ENCODE measurements around the gene GRIK1.

The GRIK1 gene

DNA sequence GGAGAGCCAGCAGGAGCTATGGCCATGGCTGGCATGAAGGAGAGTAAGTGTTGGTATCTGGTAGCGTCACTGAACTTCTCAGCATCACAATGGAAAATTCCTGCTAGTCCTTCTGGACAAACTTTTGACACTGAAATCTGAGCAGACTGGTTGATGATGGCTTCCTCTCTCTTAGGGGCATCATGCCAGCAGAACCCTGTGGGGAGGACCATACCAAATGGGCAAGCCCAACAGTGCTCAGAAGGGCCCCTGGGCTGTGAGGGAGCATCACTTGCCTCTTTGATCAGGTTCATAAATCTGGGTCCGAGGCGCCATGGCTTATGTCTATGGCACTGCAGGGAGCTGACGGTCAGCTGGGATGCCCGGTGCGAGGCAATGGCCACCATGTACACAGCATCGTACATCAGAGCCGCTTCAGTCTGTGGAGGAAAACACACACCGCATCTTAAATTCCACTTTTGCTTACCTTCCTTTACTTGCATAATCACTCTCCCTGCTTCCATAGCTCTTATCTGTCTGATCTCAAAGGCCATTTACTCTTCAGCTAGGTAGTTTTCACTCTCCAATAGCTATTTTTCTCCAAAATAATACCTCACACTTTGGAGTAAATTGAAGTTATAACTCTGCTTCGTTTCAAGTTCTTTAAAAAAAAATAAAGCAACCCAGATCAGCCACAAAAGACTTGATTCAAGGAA lies 297.1 kb downstream of the GRIK1 start (continued):
- TF ChIP-seq, protein P1, sequence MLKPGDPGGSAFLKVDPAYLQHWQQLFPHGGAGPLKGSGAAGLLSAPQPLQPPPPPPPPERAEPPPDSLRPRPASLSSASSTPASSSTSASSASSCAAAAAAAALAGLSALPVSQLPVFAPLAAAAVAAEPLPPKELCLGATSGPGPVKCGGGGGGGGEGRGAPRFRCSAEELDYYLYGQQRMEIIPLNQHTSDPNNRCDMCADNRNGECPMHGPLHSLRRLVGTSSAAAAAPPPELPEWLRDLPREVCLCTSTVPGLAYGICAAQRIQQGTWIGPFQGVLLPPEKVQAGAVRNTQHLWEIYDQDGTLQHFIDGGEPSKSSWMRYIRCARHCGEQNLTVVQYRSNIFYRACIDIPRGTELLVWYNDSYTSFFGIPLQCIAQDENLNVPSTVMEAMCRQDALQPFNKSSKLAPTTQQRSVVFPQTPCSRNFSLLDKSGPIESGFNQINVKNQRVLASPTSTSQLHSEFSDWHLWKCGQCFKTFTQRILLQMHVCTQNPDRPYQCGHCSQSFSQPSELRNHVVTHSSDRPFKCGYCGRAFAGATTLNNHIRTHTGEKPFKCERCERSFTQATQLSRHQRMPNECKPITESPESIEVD (tag by site-specific recombination; IDR thresholded peaks at IDR 0.05) = no peak
- TF ChIP-seq ZNF335 (tag by site-specific recombination; conservative IDR thresholded peaks at IDR 0.05) = no peak
- no peak for TF ChIP-seq ZNF248 (tag by site-specific recombination; IDR thresholded peaks at IDR 0.05)
- no peak for TF ChIP-seq ZNF423 (tag by site-specific recombination; IDR thresholded peaks at IDR 0.05)

DNA sequence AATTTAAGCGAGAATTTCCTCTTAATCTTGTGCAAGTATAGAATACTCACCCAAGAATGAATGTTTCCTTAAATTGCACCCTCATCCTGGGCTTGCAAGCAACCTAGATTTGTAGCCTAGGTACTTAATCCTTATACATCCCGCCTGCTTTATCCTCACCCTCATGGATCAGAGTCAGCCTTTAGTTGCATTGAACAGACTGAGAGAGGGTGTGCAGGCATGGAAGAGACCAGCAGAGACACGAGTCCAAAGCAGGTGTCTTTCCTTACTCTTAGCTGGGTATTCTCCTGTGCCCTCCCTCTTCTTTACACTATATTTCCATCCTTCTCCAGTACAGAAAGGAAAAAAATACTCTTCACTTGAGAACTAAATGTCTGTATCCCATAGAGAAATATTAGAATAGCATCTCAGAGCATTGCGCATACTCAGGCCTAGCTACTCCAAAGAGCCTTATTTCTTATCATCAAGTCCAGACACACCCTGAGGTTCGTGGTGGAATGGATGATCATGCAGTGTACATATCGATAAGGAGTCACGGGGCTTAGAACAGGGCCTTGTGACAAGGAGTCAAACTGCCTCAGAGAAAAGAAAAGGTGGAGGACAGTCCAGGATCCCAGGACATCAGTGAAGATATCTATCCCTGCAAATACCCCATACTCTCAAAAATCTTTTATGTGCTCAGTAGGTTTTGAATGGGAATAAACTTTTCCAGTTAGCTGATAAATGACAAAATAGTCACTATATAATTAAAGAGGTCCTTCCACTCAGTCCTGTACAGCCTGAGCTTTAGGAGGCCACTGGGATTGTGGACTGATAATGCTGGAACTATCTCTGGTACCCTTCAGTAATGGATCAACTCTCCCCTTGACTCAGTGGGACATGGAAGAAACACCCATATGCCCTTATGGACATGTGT lies 297.9 kb downstream of the GRIK1 start:
- POLR2A ChIA-PET = no interaction called here
- Histone ChIP-seq H3K4me3 (ENCODE audit: low read depth, low read length) (no peak overlapping the region), H3K9me3 (ENCODE audit: control insufficient read depth, insufficient read depth, low read depth, low read length) (no peaks in the 10 kb centered on the region), H3K36me3 (ENCODE audit: control insufficient read depth in 2 of 2, insufficient read depth in 1 of 2, low read length in 2 of 2) (no peaks in the 10 kb centered on the region), H3K27ac (ENCODE audit: extremely low read depth, low read depth, low read length) (no peak overlapping the region), H3K4me1 (ENCODE audit: control insufficient read depth, insufficient read depth, low read length) (no peaks in the 10 kb centered on the region)
- CTCF ChIA-PET = interaction anchor here (0.7 kb wide), 1 partner anchor 603 kb away, joined by 3 read pairs; no protein-coding TSS in a partner anchor
- TF ChIP-seq SETDB1 (IDR thresholded peaks at IDR 0.05; ENCODE audit: insufficient read length, low read length) (no peak), MEIS1 (CRISPR knock-in tag; IDR thresholded peaks at IDR 0.05; ENCODE audit: borderline replicate concordance) (no peak), ZNF660 (tag by site-specific recombination; IDR thresholded peaks at IDR 0.05) (no peak)
- TF ChIP-seq, protein P2, sequence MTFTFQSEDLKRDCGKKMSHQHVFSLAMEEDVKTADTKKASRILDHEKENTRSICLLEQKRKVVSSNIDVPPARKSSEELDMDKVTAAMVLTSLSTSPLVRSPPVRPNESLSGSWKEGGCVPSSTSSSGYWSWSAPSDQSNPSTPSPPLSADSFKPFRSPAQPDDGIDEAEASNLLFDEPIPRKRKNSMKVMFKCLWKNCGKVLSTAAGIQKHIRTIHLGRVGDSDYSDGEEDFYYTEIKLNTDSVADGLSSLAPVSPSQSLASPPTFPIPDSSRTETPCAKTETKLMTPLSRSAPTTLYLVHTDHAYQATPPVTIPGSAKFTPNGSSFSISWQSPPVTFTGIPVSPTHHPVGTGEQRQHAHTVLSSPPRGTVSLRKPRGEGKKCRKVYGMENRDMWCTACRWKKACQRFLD (tag by site-specific recombination; IDR thresholded peaks at IDR 0.05) = no peak

DNA sequence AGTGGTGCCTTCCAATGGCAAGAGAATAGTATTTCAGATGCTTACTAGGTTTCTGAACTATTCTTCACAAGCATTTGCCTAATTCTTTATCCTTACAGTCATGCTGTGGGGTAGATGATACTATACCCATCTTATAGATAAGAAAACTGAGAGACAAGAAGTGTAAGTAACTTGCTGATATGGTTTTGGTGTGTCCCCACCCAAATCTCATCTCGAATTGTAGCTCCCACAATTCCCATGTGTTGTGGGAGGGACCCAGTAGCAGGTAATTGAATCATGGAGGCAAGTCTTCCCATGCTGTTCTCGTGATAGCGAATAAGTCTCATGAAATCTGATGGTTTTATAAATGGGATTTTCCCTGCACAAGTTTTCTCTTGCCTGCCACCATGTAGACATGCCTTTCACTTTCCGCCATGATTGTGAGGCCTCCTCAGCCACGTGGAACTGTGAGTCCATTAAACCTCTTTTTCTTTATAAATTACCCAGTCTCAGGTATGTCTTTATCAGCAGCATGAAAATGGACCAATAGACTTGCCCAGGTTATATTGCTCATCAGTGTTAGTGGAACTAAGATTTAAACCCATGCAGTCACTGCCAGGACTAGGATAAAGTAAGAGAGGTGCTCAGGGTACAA lies 298.7 kb downstream of the GRIK1 start:
- no peak overlapping the region for H3K4me3 ChIP-seq (ENCODE audit: low read depth, low read length)
- H3K9me3 ChIP-seq (ENCODE audit: control insufficient read depth, insufficient read depth, low read depth, low read length) = no peaks in the 10 kb centered on the region
- H3K27ac ChIP-seq (ENCODE audit: extremely low read depth, low read depth, low read length) = no peak overlapping the region
- ChIA-PET CTCF (interaction anchor here (0.7 kb wide), 1 partner anchor 604 kb away, joined by 3 read pairs; no protein-coding TSS in a partner anchor), POLR2A (no interaction called here)
- no peaks in the 10 kb centered on the region for H3K36me3 ChIP-seq (ENCODE audit: control insufficient read depth in 2 of 2, insufficient read depth in 1 of 2, low read length in 2 of 2)
- TF ChIP-seq ZNF138 (tag by site-specific recombination; IDR thresholded peaks at IDR 0.05; ENCODE audit: borderline replicate concordance) = no peak
- H3K4me1 ChIP-seq (ENCODE audit: control insufficient read depth, insufficient read depth, low read length) = no peaks in the 10 kb centered on the region

DNA sequence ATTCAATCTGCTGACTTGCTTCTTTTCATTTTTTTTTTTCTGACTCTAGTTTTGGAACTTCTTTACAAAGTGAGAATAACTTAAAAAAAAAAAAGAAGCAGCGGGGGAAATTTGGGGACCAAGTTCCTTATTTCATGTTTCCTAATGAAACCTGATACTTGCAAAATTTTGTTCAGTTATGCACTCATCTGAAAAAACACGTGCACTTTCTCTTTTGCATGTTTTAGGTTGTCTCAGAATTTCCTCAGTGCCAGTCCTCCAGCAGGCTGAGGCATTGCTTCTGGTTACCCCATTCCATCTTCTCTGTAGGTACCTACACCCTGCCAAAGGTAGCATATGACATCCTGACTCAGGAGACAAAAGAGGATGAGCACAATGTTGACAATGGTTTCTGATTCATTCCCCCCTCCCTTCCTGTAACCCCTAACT lies 299.7 kb downstream of the GRIK1 start:
- ChIA-PET POLR2A (no interaction called here), CTCF (no interaction called here)
- Histone ChIP-seq H3K27ac (ENCODE audit: extremely low read depth, low read depth, low read length) (no peak overlapping the region), H3K4me1 (ENCODE audit: control insufficient read depth, insufficient read depth, low read length) (no peaks in the 10 kb centered on the region), H3K4me3 (ENCODE audit: low read depth, low read length) (no peak overlapping the region), H3K36me3 (ENCODE audit: control insufficient read depth in 2 of 2, insufficient read depth in 1 of 2, low read length in 2 of 2) (no peaks in the 10 kb centered on the region), H3K9me3 (ENCODE audit: control insufficient read depth, insufficient read depth, low read depth, low read length) (no peaks in the 10 kb centered on the region)
- TF ChIP-seq, protein P3, sequence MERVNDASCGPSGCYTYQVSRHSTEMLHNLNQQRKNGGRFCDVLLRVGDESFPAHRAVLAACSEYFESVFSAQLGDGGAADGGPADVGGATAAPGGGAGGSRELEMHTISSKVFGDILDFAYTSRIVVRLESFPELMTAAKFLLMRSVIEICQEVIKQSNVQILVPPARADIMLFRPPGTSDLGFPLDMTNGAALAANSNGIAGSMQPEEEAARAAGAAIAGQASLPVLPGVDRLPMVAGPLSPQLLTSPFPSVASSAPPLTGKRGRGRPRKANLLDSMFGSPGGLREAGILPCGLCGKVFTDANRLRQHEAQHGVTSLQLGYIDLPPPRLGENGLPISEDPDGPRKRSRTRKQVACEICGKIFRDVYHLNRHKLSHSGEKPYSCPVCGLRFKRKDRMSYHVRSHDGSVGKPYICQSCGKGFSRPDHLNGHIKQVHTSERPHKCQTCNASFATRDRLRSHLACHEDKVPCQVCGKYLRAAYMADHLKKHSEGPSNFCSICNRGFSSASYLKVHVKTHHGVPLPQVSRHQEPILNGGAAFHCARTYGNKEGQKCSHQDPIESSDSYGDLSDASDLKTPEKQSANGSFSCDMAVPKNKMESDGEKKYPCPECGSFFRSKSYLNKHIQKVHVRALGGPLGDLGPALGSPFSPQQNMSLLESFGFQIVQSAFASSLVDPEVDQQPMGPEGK (tag by site-specific recombination; IDR thresholded peaks at IDR 0.05) = no peak
- TF ChIP-seq ZFHX2 (tag by site-specific recombination; conservative IDR thresholded peaks at IDR 0.05) = no peak
- no peak for TF ChIP-seq ZNF138 (tag by site-specific recombination; IDR thresholded peaks at IDR 0.05; ENCODE audit: borderline replicate concordance)
- no peak for TF ChIP-seq ZBTB17 (tag by site-specific recombination; IDR thresholded peaks at IDR 0.05)
- TF ChIP-seq ZNF571 (tag by site-specific recombination; IDR thresholded peaks at IDR 0.05) = no peak
- TF ChIP-seq ZNF791 (tag by site-specific recombination; IDR thresholded peaks at IDR 0.05) = no peak
- TF ChIP-seq ZNF133 (tag by site-specific recombination; IDR thresholded peaks at IDR 0.05) = no peak
- TF ChIP-seq ZBTB8A (tag by site-specific recombination; IDR thresholded peaks at IDR 0.05) = no peak
- TF ChIP-seq, protein P4, sequence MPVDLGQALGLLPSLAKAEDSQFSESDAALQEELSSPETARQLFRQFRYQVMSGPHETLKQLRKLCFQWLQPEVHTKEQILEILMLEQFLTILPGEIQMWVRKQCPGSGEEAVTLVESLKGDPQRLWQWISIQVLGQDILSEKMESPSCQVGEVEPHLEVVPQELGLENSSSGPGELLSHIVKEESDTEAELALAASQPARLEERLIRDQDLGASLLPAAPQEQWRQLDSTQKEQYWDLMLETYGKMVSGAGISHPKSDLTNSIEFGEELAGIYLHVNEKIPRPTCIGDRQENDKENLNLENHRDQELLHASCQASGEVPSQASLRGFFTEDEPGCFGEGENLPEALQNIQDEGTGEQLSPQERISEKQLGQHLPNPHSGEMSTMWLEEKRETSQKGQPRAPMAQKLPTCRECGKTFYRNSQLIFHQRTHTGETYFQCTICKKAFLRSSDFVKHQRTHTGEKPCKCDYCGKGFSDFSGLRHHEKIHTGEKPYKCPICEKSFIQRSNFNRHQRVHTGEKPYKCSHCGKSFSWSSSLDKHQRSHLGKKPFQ (tag by site-specific recombination; IDR thresholded peaks at IDR 0.05) = no peak
- no peak for TF ChIP-seq ZFP69B (tag by site-specific recombination; IDR thresholded peaks at IDR 0.05)
- TF ChIP-seq SCRT1 (tag by site-specific recombination; IDR thresholded peaks at IDR 0.05; ENCODE audit: borderline replicate concordance) = no peak
- TF ChIP-seq ZNF2 (tag by site-specific recombination; IDR thresholded peaks at IDR 0.05) = no peak
- no peak for TF ChIP-seq ZFP41 (tag by site-specific recombination; IDR thresholded peaks at IDR 0.05; ENCODE audit: borderline replicate concordance)
